HG02588 (cell line): ENCODE results near the gene NFKB1.

Source experiments
- ATAC-seq: cut with Tn5 transposase; IDR thresholded peaks from one replicate; pipeline ENCODE4 v1.9.1; 2021; ENCODE audit warnings: mild to moderate bottlenecking, moderate library complexity; ENCODE audit not compliant: unreplicated experiment

NFKB1 gene

DNA sequence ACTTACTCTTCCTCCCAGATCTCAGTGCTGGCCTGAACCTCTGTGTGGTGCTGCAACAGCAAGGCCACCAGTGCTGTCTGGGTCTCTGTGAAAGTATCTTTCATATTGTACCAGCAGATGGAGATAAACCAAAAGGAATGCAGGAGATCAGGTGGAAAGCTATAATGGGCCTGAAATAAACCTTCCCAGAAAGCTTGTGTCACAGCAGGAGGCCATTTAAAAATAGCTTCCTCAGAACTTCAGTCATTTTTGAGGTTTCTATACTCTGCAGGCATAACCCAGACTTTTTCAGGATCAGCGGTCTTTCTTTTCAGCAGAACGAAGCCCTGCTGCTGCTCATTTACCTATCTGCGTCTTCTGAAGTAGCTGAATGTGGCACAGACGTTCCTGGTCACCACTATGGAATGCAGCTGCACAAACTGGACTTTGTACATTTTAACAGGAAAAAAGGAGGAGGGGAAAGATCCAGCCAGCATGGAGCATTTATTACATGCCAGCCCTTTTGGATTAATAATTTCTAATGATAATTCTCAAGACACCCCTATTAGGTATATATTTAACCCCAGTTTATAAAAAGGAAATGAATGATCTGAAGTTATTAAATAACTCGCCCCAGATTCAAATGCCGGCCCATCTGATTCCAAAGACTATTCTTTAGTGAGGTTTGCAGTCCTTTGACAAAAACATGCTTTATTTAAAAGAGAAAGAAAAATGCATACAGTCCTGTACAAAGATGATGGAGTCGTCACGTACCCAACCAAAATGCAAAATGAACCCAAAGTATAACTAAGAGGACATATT is 119.7 kb downstream of the NFKB1 start:
- peak; percentile 39 for ATAC-seq

DNA sequence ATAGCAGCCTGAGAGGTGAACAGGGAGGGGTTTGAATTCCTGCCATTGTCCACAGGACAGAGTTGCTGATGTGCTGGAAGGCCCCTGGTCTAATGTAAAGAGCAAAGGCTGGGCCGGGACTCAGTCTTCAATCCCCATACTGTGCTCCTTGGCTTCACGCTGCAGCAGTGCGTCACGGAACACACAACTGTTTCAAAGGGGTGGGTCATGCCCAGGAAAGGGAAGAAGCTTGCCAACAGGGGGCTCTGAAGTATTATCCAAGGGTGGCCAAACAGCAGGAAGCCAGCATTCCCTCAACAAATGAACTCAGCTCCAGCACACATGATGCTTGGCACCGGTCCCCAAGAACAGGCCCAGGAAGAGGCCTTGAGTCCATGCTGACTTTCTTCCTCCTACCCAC is 122.5 kb downstream of the NFKB1 start:
- ATAC-seq: no peak

DNA sequence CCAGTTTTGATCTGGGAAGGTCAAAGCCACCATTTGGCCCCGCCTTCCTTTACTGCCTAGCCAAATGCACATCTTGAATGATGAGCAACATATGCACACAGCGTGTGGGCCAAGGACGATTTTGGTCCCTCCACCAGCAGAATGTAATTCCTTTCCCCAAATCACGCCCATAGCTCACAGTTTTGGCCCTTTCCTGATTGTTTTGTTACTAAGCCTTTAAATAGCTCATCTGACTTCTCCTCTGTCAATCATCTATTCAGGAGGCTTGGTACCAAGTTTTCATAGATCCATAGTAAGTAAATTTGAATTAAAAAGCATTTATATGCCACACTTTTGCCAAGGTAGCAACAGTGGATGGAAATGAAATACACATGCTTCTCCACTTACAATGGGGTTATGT is 123.3 kb downstream of the NFKB1 start:
- no peak for ATAC-seq

DNA sequence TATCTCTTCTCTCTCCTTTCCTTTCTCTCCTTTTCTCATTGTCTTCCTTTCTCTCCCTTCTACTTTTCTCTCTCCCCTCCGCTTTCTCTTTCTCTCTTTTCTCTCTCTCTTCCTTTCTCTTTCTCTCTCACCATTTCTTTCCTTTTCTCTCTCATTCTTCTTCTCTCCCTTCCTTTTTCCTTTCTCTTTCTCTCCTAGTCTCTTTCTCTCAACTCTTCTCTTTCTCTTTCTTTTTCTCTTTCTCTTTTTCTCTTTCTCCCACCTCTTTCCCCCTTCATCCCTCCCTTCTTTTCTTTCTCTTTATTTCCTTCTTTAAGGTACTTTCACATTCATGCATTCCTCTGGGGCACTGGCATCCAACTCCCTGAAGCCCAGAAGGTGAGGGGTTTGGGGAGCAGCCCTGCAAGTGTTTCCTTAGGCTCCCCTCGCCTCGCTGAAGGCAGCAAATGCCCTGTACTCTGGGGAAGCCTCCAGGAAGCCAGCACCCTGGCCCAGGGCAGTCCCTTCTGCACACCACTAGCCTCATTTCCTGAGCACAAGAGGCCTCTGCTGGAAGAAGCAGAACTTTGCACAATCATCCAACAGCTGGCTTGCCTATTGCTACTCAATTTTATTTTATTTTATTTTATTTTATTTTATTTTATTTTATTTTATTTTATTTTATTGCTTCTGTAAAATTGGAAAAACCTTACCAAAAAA is 124.2 kb downstream of the NFKB1 start:
- peak; percentile 90 for ATAC-seq

DNA sequence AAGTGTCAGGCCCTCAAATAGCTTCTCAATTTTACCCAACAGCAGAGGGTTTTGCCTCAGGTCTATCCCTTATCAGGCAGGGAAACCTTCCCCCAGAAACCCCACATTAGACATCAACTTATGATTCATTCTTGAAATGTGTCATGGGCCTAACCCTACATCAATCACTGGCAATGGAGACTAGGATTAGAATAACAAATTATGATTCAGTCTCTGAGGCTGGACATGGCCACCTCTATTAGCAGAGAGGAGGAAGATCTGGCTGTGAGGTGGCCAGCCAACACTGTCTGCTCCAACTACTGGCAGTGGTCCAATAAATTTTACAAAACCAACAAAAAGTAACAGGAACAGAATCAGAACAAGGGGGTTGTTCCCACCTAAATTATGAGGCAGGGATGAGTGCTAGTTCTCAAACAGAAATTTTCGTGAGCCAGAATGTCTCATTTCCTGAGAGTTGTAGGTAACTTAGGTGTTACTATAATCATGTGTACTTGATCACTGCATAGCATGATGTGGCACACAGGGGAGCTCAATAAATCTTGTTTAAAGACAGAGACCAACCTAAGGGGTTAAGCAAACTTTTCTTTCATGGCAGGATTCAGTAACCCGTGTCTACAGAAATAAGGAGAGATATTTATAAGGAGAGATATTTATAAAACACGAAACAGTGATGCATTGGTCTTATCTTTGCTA is 126.8 kb downstream of the NFKB1 start:
- ATAC-seq: no peak

DNA sequence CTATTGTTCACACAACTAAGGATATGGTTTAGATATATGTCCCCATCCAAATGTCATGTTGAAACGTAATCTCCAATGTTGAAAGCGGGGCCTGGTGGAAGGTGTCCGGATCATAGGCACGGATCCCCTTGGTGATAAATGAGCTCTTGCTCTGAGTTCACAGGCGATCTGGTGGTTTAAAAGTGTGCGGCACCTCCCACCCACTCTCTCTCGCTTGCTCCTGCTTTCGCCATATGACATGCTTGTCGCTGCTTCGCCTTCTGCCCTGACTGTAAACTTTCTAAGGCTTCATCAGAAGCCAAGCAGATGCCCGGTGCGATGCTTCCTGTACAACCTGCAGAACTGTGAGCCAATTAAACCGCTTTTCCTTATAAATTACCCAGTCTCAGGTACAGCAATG is 128.5 kb downstream of the NFKB1 start:
- no peak for ATAC-seq

DNA sequence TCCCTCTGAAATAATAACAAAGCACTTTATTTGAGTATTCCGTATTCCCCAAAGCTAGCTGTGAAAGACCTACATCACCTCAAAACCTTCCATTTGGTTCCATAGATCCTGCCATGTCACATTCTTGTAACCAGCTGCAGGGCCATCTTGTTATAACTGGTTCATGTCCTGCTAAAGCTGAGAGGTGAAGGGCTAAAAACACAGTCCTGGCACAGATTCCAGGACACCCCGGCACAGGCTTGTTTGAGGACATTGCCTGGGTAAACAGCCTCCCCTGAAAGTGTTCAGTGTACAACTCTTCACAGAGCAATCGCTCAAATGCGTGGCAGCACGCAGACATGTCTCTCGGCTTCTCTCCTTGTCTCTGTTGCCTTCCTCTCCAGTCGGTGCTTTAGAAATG is 130.5 kb downstream of the NFKB1 start:
- no peak for ATAC-seq

DNA sequence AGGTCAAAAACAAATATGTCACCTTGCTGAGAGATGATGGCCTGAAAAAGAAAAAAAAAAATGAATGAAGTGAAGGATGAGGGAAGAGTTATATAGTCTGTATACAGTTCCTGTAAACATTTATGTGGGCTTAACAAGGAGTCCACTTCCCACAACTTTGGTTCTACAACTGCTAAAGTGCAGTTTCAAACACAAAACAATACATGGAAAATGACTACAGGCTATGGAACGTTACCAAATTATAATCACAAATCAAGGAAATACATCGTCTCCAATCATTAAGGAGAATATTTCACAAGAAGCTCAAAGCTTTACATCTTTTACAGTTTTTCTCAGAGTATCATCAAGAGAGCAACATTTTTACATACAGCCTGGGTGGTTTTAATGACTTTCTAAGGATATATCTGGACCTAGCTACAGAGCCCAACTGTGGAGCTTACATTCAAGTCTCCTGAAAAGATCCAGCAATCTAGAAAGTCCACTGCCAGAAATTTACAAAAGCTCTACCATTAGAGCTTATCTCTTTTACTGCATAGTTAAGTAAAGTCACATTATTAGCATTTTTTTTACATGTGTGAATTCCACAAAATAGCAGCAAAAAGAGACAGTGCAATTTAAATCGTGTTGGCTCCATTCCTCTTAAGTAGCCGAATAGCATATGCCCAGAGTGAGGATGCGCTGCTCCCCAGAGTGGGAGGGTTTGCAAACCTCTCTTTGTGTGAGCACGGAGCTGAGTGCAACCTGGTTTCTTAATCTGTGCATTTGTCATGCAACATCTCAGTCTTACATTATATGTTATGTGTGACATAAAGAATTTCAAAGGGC is 131.3 kb downstream of the NFKB1 start:
- ATAC-seq: no peak

DNA sequence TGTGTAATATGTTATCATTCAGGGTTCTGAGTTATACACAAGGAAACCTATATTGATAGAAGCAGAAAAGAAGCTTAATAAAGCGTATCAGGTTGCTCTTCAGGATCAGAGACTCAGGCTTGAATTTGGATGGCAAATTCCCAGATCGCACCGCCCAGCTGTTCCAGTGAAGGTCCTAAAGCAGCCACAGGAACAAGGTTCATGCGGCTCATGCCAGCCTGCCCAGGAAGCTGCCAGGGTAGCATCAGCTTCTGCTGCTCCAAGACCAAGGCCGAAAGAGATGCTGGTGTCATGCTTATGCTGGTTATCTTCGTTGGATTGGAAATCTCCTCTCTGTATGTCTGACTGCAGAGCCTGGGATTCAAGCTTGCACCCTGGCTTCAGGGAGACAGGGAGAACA is 131.9 kb downstream of the NFKB1 start:
- ATAC-seq: no peak

DNA sequence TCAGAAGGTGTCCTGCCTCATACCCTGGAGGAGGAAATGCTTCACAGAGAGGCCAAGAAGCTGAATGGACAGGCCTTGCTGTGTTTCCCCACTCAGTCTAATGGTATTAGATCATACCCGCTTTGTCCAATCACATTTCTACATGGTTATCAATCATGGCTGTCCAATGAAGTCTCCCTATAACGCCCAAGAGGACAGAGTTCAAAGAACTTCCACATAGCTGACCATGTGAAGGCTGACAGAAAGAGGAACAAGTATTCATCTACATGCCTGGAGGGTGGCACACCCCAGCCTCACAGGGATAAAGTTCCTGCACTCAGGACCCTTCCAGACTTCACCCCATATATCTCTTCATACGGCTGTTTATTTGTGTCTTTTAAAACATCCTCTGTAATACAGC is 136.2 kb downstream of the NFKB1 start:
- ATAC-seq: no peak

DNA sequence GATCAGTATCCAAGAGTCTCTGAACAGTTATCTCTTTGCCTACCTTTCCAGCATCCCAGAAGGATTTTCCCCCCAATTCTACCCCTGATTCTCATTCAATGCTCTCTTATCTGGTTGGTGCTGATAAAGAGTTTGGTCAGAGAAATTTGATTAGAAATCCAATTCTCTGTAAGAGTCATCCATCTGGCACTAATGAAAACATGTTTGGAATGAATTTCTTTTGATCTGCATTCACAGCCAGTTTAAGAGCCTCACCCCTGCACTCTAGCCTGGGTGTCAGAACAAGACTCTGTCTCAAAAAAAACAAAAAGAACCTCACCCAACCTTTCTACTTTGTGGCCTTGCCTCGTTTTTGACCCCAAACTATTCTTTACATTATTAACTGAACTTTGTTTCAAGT is 137.5 kb downstream of the NFKB1 start:
- no peak for ATAC-seq

DNA sequence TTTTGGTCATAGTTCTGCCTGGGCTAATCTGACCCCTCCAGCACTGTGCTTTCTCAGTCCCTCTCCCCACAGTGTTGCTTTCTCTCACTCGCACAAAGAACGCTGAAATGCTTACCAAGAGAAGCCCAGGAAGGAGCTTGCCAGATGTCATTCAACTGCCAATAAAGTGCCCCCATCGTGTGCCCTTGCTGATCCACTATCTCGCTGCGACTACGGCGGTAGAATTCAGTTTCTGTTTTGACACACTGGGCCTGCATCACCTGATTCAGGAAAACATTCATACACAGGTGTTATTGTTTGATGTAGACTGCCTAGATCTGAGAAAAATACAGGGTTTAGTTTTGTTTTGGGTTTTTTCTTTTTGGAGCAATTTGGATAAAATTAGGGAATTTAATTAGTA is 138.4 kb downstream of the NFKB1 start:
- ATAC-seq: no peak

DNA sequence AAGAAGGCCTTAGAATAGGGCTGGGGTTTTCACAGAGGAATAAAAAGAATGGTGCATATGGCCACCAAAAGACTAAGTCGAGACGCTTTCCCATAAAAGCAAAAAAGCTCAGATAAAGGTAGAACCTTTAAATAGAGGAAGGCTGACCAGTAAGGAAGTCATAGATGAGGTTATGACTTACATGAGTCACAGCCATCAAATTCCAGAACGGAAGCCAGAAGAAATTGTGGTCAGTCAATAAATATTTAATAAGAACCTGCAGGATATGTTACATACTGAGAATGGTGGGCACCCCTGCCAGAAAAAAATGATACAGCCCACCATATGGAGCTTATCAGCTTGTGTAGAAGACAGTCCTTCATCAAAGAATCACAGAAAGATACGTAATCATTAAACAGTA is 139.5 kb downstream of the NFKB1 start:
- no peak for ATAC-seq

DNA sequence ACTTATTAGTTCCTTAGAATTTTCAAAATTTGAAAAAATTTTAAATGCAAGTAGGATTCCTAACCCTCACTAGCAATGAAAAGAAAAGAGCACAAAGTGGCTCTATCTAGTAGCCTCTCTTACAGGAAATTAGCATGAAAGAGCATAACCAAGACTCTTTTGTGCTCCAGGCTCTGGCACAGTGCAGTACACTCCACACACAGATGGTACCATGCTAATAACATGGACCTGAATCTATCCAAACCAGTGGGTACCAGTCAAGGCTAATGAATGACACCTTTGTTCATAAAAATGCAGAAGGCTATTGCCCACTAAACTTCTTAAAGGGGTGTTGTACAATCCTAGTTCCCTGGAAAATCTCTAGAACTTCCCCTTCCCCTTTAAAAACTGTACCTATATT is 140.6 kb downstream of the NFKB1 start:
- no peak for ATAC-seq

DNA sequence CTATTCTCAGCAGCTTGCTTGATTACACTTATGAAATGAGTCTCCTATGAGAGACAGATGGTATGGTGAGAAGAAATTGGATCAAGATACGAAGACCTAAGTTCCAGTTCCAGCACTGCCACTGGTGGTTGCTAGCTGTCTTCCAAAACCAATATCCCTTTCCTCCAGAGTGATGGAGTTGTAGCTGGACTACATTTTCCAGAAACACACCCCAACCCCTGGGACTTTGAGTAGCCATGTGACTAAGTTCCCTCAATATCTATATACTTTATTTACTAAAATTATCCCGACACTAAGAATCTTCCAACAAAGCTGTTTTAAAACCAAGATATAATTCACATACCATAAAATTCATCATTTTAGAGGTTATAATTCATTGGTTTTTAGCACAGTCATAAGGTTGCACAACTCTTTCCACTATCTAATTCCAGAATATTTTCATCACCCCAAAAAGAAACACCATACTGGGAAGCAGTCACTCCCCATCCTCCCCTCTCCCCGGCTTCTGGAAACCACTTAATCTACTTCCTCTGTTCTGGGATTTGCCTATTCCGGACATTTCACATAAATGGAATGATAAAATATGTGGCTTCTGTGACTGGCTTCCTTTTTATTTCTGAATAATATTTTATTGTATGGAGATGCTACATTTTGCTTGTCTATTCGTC is 141.6 kb downstream of the NFKB1 start:
- no peak for ATAC-seq

DNA sequence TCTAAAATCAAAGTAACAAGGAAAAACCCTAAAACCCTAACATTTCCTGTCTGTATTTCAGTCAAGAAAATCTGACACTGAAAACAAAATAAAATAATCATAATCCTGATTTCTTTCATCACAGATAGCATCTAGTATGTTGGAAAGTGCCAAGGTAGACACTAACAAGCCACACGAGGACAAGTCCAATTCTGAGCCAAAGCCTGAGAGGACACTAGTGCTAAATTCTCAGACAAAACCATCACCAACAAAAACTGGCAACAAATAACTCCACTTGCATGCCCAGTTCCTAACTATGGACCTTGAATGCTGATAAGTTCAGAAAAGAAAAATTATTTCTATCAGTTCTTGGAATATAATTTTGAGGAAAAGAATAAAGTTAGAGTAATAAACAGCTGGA is 146.0 kb downstream of the NFKB1 start:
- ATAC-seq: no peak

DNA sequence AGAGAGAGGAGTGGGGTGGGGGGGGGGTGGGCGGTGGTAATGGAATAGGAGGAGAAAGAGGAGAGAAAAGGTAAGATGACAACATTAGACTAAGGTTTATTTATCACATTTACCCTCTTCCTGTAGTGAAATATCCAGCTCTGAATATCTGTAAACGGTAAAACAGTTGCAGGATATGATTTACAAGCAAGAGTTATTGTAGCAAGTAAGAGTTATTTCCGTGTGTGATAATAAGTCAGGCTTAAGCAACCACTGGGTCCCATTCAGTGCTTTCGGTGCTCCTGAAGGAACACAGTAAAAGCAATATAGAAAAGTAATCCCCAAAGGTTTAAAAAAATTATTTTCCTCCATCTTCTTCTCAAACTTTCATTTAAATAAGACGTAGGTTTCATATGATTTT is 156.0 kb downstream of the NFKB1 start:
- no peak for ATAC-seq

DNA sequence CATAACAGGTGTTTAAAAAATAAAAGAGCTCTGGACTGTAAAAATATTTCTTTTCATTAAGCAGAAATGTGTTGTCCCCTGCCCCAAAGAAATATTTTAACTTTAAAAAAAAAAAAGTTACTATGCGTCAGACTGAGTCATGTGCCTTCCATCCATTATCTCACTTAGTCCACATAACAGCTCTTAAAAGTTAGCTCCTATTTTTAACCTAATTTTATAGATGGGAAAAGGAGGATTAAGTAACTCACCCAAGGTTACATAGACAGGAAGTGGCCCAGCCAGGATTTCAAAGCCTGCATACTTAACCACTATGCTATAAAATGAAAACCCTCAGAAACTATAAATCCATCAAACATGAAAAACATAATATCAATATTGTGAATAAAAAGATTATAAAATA is 161.9 kb downstream of the NFKB1 start:
- ATAC-seq: no peak

DNA sequence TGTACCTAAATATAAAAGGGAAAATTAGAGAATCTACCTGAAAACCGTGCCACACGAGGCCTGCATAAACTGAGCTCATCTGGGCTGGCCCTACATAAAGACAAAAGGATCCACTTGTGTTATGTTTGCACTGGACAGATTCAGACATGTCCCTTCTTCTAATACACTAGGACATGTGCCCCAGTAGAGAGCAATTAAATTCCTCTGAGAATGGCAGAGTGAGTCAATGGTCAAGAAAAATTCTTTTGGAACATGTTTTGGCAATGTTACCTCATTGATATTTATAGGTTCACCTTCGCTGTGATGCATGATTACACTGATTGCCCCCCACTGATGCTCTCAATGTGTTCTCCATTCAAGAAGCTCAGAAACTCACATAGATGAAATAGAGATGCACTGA is 164.4 kb downstream of the NFKB1 start:
- no peak for ATAC-seq
